ENCODE measurements around the gene CLCN6.

CLCN6 gene

GRCh38 chr1:11847667-11848372, 41.8 kb downstream of the CLCN6 start, which contains the start of gene NPPA:
TSS of gene NPPA (minus strand) at chr1:11847783. CDS start at chr1:11847684, 99 bp downstream.
- no peaks in the 10 kb centered on the region for H4K20me1 ChIP-seq (ENCODE audit: insufficient read depth)

GRCh38 chr1:11848373-11848700, 42.3 kb downstream of the CLCN6 start:
- Histone ChIP-seq H3K9ac (no peak overlapping the region), H3K4me1 (ENCODE audit: low read depth, poor library complexity, severe bottlenecking) (no peaks in the 10 kb centered on the region)

More at GRCh38 chr1:11847667-11848372, 41.8 kb downstream of the CLCN6 start, which contains the start of gene NPPA:
- Histone ChIP-seq H3K4me3 (IDR thresholded peaks at IDR 0.05; ENCODE audit: insufficient read depth, low read depth, low read length) (no peak within 1 kb of the TSS), H3K9ac (no peak within 1 kb of the TSS), H3K4me1 (ENCODE audit: low read depth, poor library complexity, severe bottlenecking) (no peaks in the 10 kb centered on the region), H3K27me3 (ENCODE audit: insufficient read depth, low read depth) (peaks cover 51% of the 10 kb centered on the region), H3K4me2 (no peak within 1 kb of the TSS), H3K79me2 (ENCODE audit: insufficient read depth, low read depth) (no peaks in the 10 kb centered on the region), H2AFZ (ENCODE audit: low read depth) (no peak within 1 kb of the TSS), H3K36me3 (ENCODE audit: insufficient read depth) (no peaks in the 10 kb centered on the region), H3K27ac (no peak within 1 kb of the TSS)
- TF ChIP-seq CTCF (conservative IDR thresholded peaks at IDR 0.05; ENCODE audit: low read depth, low read length) = no peak

GRCh38 chr1:11850156-11850555, 44.2 kb downstream of the CLCN6 start:
- Histone ChIP-seq H3K27me3 (ENCODE audit: insufficient read depth, low read depth) (peaks cover 74% of the 10 kb centered on the region), H3K27ac (no peak overlapping the region), H4K20me1 (ENCODE audit: insufficient read depth) (no peaks in the 10 kb centered on the region), H3K4me2 (no peak overlapping the region), H3K4me3 (IDR thresholded peaks at IDR 0.05; ENCODE audit: insufficient read depth, low read depth, low read length) (no peak overlapping the region), H3K36me3 (ENCODE audit: insufficient read depth) (no peaks in the 10 kb centered on the region), H2AFZ (ENCODE audit: low read depth) (no peak overlapping the region), H3K9ac (no peak overlapping the region), H3K79me2 (ENCODE audit: insufficient read depth, low read depth) (no peaks in the 10 kb centered on the region), H3K4me1 (ENCODE audit: low read depth, poor library complexity, severe bottlenecking) (no peaks in the 10 kb centered on the region)
- no peak for TF ChIP-seq CTCF (conservative IDR thresholded peaks at IDR 0.05; ENCODE audit: low read depth, low read length)

More at GRCh38 chr1:11848373-11848700, 42.3 kb downstream of the CLCN6 start:
- Histone ChIP-seq H3K36me3 (ENCODE audit: insufficient read depth) (no peaks in the 10 kb centered on the region), H3K79me2 (ENCODE audit: insufficient read depth, low read depth) (no peaks in the 10 kb centered on the region), H3K27ac (no peak overlapping the region), H3K4me2 (no peak overlapping the region), H3K4me3 (IDR thresholded peaks at IDR 0.05; ENCODE audit: insufficient read depth, low read depth, low read length) (no peak overlapping the region), H2AFZ (ENCODE audit: low read depth) (no peak overlapping the region), H4K20me1 (ENCODE audit: insufficient read depth) (no peaks in the 10 kb centered on the region), H3K27me3 (ENCODE audit: insufficient read depth, low read depth) (peaks cover 56% of the 10 kb centered on the region)
- TF ChIP-seq CTCF (conservative IDR thresholded peaks at IDR 0.05; ENCODE audit: low read depth, low read length) = no peak

- no peak overlapping the region for H3K4me2 ChIP-seq
- no peaks in the 10 kb centered on the region for H3K4me1 ChIP-seq (ENCODE audit: low read depth, poor library complexity, severe bottlenecking)
- H3K9ac ChIP-seq = no peak overlapping the region
- H3K36me3 ChIP-seq (ENCODE audit: insufficient read depth) = no peaks in the 10 kb centered on the region
- H3K27ac ChIP-seq = no peak overlapping the region
- H3K79me2 ChIP-seq (ENCODE audit: insufficient read depth, low read depth) = no peaks in the 10 kb centered on the region
- H2AFZ ChIP-seq (ENCODE audit: low read depth) = no peak overlapping the region
- no peaks in the 10 kb centered on the region for H4K20me1 ChIP-seq (ENCODE audit: insufficient read depth)
- no peak for TF ChIP-seq CTCF (conservative IDR thresholded peaks at IDR 0.05; ENCODE audit: low read depth, low read length)
- no peak overlapping the region for H3K4me3 ChIP-seq (IDR thresholded peaks at IDR 0.05; ENCODE audit: insufficient read depth, low read depth, low read length)
- H3K27me3 ChIP-seq (ENCODE audit: insufficient read depth, low read depth) = peaks cover 83% of the 10 kb centered on the region
Observed at GRCh38 chr1:11851180-11851579, 45.2 kb downstream of the CLCN6 start.

All from KMS-11 (cell line).